ENCODE results near the gene SIX3.

Gene SIX3

GRCh38 chr2:44931198-44931780, 10.2 kb upstream of the SIX3 start:
- no peak for DNase-seq (ENCODE audit: low read depth)

- no peak for DNase-seq (ENCODE audit: low read depth)
Observed at GRCh38 chr2:44932079-44932478, 9.4 kb upstream of the SIX3 start.

GRCh38 chr2:44932564-44933392, 8.7 kb upstream of the SIX3 start:
- no peak for DNase-seq (ENCODE audit: low read depth)

GRCh38 chr2:44933434-44933951, 8.0 kb upstream of the SIX3 start:
- DNase-seq (ENCODE audit: low read depth): no peak

GRCh38 chr2:44934038-44934982, 7.2 kb upstream of the SIX3 start:
- DNase-seq (ENCODE audit: low read depth): no peak

- no peak for DNase-seq (ENCODE audit: low read depth)
Observed at GRCh38 chr2:44934983-44935728, 6.3 kb upstream of the SIX3 start.

- no peak for DNase-seq (ENCODE audit: low read depth)
Observed at GRCh38 chr2:44935729-44936098, 5.8 kb upstream of the SIX3 start.

- DNase-seq (ENCODE audit: low read depth): no peak
Observed at GRCh38 chr2:44936275-44936674, 5.2 kb upstream of the SIX3 start.

- DNase-seq (ENCODE audit: low read depth): no peak
Observed at GRCh38 chr2:44936715-44937687, 4.5 kb upstream of the SIX3 start.

- no peak for DNase-seq (ENCODE audit: low read depth)
Observed at GRCh38 chr2:44937688-44938240, 3.7 kb upstream of the SIX3 start.

- DNase-seq (ENCODE audit: low read depth): no peak
Observed at GRCh38 chr2:44938287-44939105, 3.0 kb upstream of the SIX3 start.

GRCh38 chr2:44939106-44940048, 2.1 kb upstream of the SIX3 start:
- no peak for DNase-seq (ENCODE audit: low read depth)

GRCh38 chr2:44940049-44940494, 1.4 kb upstream of the SIX3 start:
- no peak for DNase-seq (ENCODE audit: low read depth)

- DNase-seq (ENCODE audit: low read depth): no peak
Observed at GRCh38 chr2:44940732-44941464, 604 bp upstream of the SIX3 start.

- no peak for DNase-seq (ENCODE audit: low read depth)
Observed at GRCh38 chr2:44942304-44943030, 965 bp downstream of the SIX3 start.

- no peak for DNase-seq (ENCODE audit: low read depth)
Observed at GRCh38 chr2:44943031-44943692, 1.7 kb downstream of the SIX3 start.

Measured in GM04504 (cell line).